ENCODE data around the gene SGK2. TPM values are rescaled to one million over a fixed set of nuclear protein-coding genes. Genes with fewer than 3 reads are reported as not detected.

The SGK2 gene
- total and polyA plus RNA-seq, 2 of the 13 experiments (the other 11 are each of a cell fraction or from before 2014, with no cell fraction given), result 6.2 to 29.4 TPM

GRCh38 chr20:43530321-43531090 is 28.3 kb upstream of the SGK2 start (continued):
- TF ChIP-seq BATF2 (CRISPR knock-in tag; IDR thresholded peaks at IDR 0.05), result no peak
- 0 out of 2 replicates have a peak, but pooled peaks have one; percentile 42 for TF ChIP-seq SP2 (CRISPR knock-in tag; IDR thresholded peaks at IDR 0.05)
- TF ChIP-seq TERF1 (CRISPR knock-in tag; IDR thresholded peaks at IDR 0.05), result no peak
- TF ChIP-seq GATAD2A (CRISPR knock-in tag; IDR thresholded peaks at IDR 0.05), result peak; percentile 81
- no peak for TF ChIP-seq ZNF34 (CRISPR knock-in tag; IDR thresholded peaks at IDR 0.05; ENCODE audit: borderline replicate concordance)
- TF ChIP-seq NFKBIZ (CRISPR knock-in tag; IDR thresholded peaks at IDR 0.05), result peak; percentile 89
- TF ChIP-seq SKI (IDR thresholded peaks at IDR 0.05; ENCODE audit: partially characterized antibody), result peak; percentile 46
- no peak for TF ChIP-seq BCLAF1 (IDR thresholded peaks at IDR 0.05)
- TF ChIP-seq ZNF766 (CRISPR knock-in tag; IDR thresholded peaks at IDR 0.05; ENCODE audit: borderline replicate concordance), result peak; percentile 62; the same call in 1 of the 2 replicates
- TF ChIP-seq NCOR1 (IDR thresholded peaks at IDR 0.05; ENCODE audit: borderline replicate concordance, low read length), result peak; percentile 58; the same call in 1 of the 2 replicates
- TF ChIP-seq CBX2 (IDR thresholded peaks at IDR 0.05; ENCODE audit: low read depth, low read length), result no peak
- peak; percentile 89 for TF ChIP-seq CBX2 (CRISPR knock-in tag; IDR thresholded peaks at IDR 0.05; ENCODE audit: low read depth)
- peak; percentile 86 for TF ChIP-seq POGK (CRISPR knock-in tag; conservative IDR thresholded peaks at IDR 0.05)
- no peak for TF ChIP-seq GRHL1 (CRISPR knock-in tag; conservative IDR thresholded peaks at IDR 0.05)
- peak; percentile 85; the same call in 1 of the 2 replicates for TF ChIP-seq ZNF580 (CRISPR knock-in tag; IDR thresholded peaks at IDR 0.05; ENCODE audit: borderline replicate concordance, low read depth)
- TF ChIP-seq ZNF12 (CRISPR knock-in tag; IDR thresholded peaks at IDR 0.05), result no peak
- TF ChIP-seq NPAS2 (CRISPR knock-in tag; IDR thresholded peaks at IDR 0.05; ENCODE audit: borderline replicate concordance), result peak; percentile 99
- TF ChIP-seq ZFYVE20 (CRISPR knock-in tag; IDR thresholded peaks at IDR 0.05; ENCODE audit: borderline replicate concordance, low read depth), result 0 out of 2 replicates have a peak, but pooled peaks have one; percentile 66
- 0 out of 2 replicates have a peak, but pooled peaks have one; percentile 59 for TF ChIP-seq ZNF296 (CRISPR knock-in tag; conservative IDR thresholded peaks at IDR 0.05)
- TF ChIP-seq FOXA1 (IDR thresholded peaks at IDR 0.05), result no peak
- TF ChIP-seq FOXA1 (CRISPR knock-in tag; IDR thresholded peaks at IDR 0.05), result no peak

Measured in HepG2 (cell line).